Measurements from ENCODE around the gene KDM2B.

KDM2B gene

GRCh38 chr12:121579190-121579791 is 1.5 kb downstream of the KDM2B start:
- no peaks in the 10 kb centered on the region for H3K9me3 ChIP-seq (ENCODE audit: insufficient read depth, low read length)
- peak overlapping the region; percentile 84 for H3K27ac ChIP-seq (ENCODE audit: low read length)
- no peak for TF ChIP-seq EZH2phosphoT487 (IDR thresholded peaks at IDR 0.05; ENCODE audit: low read depth)
- no peak for TF ChIP-seq CTCF (IDR thresholded peaks at IDR 0.05; ENCODE audit: low read depth, low read length)
- H4K20me1 ChIP-seq (ENCODE audit: insufficient read depth, low read length) = no peaks in the 10 kb centered on the region
- H3K36me3 ChIP-seq (replicated peaks; ENCODE audit: low read depth, low read length) = peaks cover 44% of the 10 kb centered on the region
- H3K27me3 ChIP-seq (ENCODE audit: low read depth, low read length) = no peaks in the 10 kb centered on the region
- H3K4me1 ChIP-seq (ENCODE audit: low read length) = peaks cover 32% of the 10 kb centered on the region
- peak overlapping the region; percentile 87 for H3K9ac ChIP-seq (ENCODE audit: low read length)
- H2AFZ ChIP-seq (ENCODE audit: low read depth, low read length) = no peak overlapping the region
- peak overlapping the region; percentile 96 for H3K4me2 ChIP-seq (ENCODE audit: low read length)
- peaks cover 95% of the 10 kb centered on the region for H3K79me2 ChIP-seq (ENCODE audit: low read length)
- peak overlapping the region; percentile 79 for H3K4me3 ChIP-seq (ENCODE audit: low read length)

DNA sequence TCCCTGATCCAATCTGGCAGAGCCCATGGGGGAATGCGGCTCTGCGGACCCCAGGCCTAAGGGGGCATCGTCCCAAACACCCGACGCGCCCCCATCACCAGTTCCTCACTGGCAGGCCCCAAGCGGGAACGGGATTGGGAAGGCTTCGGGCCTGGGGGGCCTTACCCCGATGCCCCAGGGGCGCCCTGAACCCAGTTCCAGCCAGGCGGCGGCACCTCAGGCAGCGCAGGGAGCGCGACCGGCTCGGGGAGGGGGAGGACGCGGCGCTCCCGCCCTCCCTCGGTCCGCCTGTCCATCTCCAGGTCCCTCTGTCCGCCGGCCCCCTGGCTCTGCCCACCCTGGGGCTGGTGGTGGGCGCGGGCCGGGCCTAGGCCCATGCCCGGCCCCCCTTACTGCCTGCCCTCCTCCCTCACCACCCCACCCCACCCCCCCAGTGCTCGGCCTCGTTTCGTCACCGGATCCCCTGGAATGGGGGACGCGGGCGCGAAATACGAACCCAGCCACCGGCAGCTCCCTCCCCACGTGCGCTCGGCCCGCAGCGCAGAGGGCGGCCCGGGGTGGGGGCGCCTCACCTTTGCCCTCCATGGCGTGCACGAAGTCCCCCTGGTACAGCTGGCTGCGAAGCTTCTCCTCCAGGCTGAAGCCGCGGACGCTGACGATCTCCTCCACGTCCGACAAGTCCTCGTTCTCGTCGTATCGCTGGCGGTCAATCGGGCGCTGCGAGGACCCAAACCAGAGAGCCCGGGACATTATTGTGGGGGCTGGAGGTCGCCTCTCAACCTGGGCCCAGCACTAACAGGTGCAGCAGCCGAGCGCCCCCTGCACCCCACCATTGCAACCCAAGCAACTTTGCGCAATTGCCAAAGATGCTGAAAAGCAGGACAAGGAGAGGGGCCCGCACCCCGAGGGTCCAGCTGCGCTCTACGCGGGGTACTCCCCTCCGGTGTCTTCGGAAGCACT is 2.3 kb downstream of the KDM2B start:
- Histone ChIP-seq H2AFZ (ENCODE audit: low read depth, low read length) (no peak overlapping the region), H3K4me2 (ENCODE audit: low read length) (peak overlapping the region; percentile 96), H4K20me1 (ENCODE audit: insufficient read depth, low read length) (no peaks in the 10 kb centered on the region), H3K4me3 (ENCODE audit: low read length) (peak overlapping the region; percentile 79), H3K79me2 (ENCODE audit: low read length) (peaks cover 94% of the 10 kb centered on the region), H3K27ac (ENCODE audit: low read length) (peak overlapping the region; percentile 84), H3K27me3 (ENCODE audit: low read depth, low read length) (no peaks in the 10 kb centered on the region), H3K4me1 (ENCODE audit: low read length) (peaks cover 32% of the 10 kb centered on the region), H3K9ac (ENCODE audit: low read length) (peak overlapping the region; percentile 87), H3K9me3 (ENCODE audit: insufficient read depth, low read length) (no peaks in the 10 kb centered on the region), H3K36me3 (replicated peaks; ENCODE audit: low read depth, low read length) (peaks cover 42% of the 10 kb centered on the region)
- TF ChIP-seq EZH2phosphoT487 (IDR thresholded peaks at IDR 0.05; ENCODE audit: low read depth) = no peak
- peak; percentile 47 for TF ChIP-seq CTCF (IDR thresholded peaks at IDR 0.05; ENCODE audit: low read depth, low read length)

DNA sequence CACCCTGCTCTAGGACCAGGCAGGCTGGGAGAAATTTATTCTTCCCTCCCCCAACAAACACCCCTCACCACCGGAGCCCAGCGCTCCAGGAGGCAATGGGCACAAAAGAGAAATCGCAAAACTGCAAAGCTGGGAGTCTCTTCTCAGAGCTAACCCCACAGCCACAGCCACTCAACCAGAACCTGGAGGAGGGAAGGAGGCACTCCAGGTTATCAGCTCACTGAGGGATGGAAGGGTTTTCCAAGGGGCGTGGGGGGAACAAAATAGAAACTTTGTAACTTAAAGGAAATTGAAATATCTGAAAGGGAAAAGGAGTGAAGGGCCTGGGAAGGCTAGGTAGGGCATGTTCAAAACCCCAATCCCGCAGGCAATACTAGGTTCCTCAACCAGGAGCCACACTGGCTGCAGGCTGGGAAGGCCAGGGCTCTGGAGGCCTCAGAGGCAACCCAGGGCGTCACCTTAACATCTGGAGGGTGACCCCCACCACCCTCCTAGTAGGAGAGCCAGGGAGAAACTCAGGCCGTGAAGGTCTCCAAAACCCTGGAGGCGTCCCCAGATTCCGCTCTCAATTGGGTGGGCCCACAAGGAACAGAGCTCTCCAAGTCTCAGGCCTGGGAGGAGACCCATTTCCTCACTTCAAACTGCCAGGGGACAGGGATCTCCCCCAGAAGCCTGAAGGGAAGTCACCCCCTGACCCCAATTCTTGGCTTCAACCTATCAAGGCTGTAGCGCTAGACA is 3.2 kb downstream of the KDM2B start:
- Histone ChIP-seq H2AFZ (ENCODE audit: low read depth, low read length) (no peak overlapping the region), H3K27me3 (ENCODE audit: low read depth, low read length) (no peaks in the 10 kb centered on the region), H3K4me2 (ENCODE audit: low read length) (peak overlapping the region; percentile 96), H3K27ac (ENCODE audit: low read length) (peak overlapping the region; percentile 84), H3K79me2 (ENCODE audit: low read length) (peaks cover 85% of the 10 kb centered on the region), H3K4me3 (ENCODE audit: low read length) (peak overlapping the region; percentile 79), H3K9ac (ENCODE audit: low read length) (peak overlapping the region; percentile 87), H3K36me3 (replicated peaks; ENCODE audit: low read depth, low read length) (peaks cover 38% of the 10 kb centered on the region), H3K9me3 (ENCODE audit: insufficient read depth, low read length) (no peaks in the 10 kb centered on the region), H4K20me1 (ENCODE audit: insufficient read depth, low read length) (no peaks in the 10 kb centered on the region), H3K4me1 (ENCODE audit: low read length) (peaks cover 26% of the 10 kb centered on the region)
- no peak for TF ChIP-seq EZH2phosphoT487 (IDR thresholded peaks at IDR 0.05; ENCODE audit: low read depth)
- TF ChIP-seq CTCF (IDR thresholded peaks at IDR 0.05; ENCODE audit: low read depth, low read length) = no peak

Data from OCI-LY3 (cell line).